IgD-negative memory B cell (primary cell): ENCODE results near the gene FOXP1. TPM values are rescaled to one million over a fixed set of nuclear protein-coding genes. Genes with fewer than 3 reads are reported as not detected.

ENCODE experiments used
- H3K27ac Mint-ChIP-seq, 3 donors: one replicate each; pipeline ENCODE4 v1.8.0; 2020 to 2022; ENCODE audit warnings: mild to moderate bottlenecking in 3 of 3, mixed read lengths in 3 of 3, moderate library complexity in 1 of 3
- H3K27me3 Mint-ChIP-seq: one replicate; pipeline ENCODE4 v1.8.0; 2021; ENCODE audit warnings: mixed read lengths
- H3K36me3 Mint-ChIP-seq: one replicate; pipeline ENCODE4 v1.8.0; 2020; ENCODE audit warnings: mild to moderate bottlenecking, mixed read lengths
- H3K4me1 Mint-ChIP-seq, 3 donors: one replicate each; pipeline ENCODE4 v1.8.0; 2020 to 2022; ENCODE audit warnings: mixed read lengths in 3 of 3, mild to moderate bottlenecking in 1 of 3
- H3K4me3 Mint-ChIP-seq, 4 donors: one replicate each; pipeline ENCODE4 v1.8.0; 2020 to 2022; ENCODE audit warnings: mild to moderate bottlenecking in 4 of 4, mixed read lengths in 4 of 4, moderate library complexity in 3 of 4
- H3K9me3 Mint-ChIP-seq, 3 donors: one replicate each; pipeline ENCODE4 v1.8.0; 2020 to 2021; ENCODE audit warnings: mixed read lengths in 3 of 3, mild to moderate bottlenecking in 1 of 3
- polyA plus RNA-seq: library from polyadenylated mRNA; unstranded; fragments of 300-500 nt; fragmentation: Illumina TruSeq; gene quantifications from one replicate; pipeline ENCODE4 v1.2.3, GENCODE V29; 2021

Gene FOXP1
- polyA plus RNA-seq, 1 donor from 2014 or later, result 277 TPM

GRCh38 chr3:71491154-71491752 lies 92.3 kb downstream of the FOXP1 start:
- peaks cover 2% of the 10 kb centered on the region for H3K27me3 Mint-ChIP-seq
- peak overlapping the region in 1 of 3 donors; percentile 69 for H3K27ac Mint-ChIP-seq
- peaks cover 13 to 31% (median 19%) of the 10 kb centered on the region in 3 donors for H3K4me1 Mint-ChIP-seq
- H3K36me3 Mint-ChIP-seq, result peaks cover 2% of the 10 kb centered on the region
- H3K9me3 Mint-ChIP-seq, result peaks cover 1 to 7% (median 4%) of the 10 kb centered on the region in 3 donors
- no peak overlapping the region for H3K4me3 Mint-ChIP-seq

GRCh38 chr3:71490692-71491091 lies 92.8 kb downstream of the FOXP1 start:
- peak overlapping the region in 1 of 3 donors; percentile 46 for H3K27ac Mint-ChIP-seq
- peaks cover 1 to 7% (median 4%) of the 10 kb centered on the region in 3 donors for H3K9me3 Mint-ChIP-seq
- peaks cover 13 to 31% (median 23%) of the 10 kb centered on the region in 3 donors for H3K4me1 Mint-ChIP-seq
- H3K36me3 Mint-ChIP-seq, result peaks cover 2% of the 10 kb centered on the region
- no peak overlapping the region for H3K4me3 Mint-ChIP-seq
- peaks cover 2% of the 10 kb centered on the region for H3K27me3 Mint-ChIP-seq

GRCh38 chr3:71489315-71489761 lies 94.2 kb downstream of the FOXP1 start:
- Mint-ChIP-seq H3K4me1 (peaks cover 13 to 26% (median 23%) of the 10 kb centered on the region in 3 donors), H3K27ac (peak overlapping the region in 1 of 3 donors; percentile 91), H3K27me3 (no peaks in the 10 kb centered on the region), H3K4me3 (no peak overlapping the region), H3K9me3 (peaks cover 0 to 7% (median 4%) of the 10 kb centered on the region in 3 donors), H3K36me3 (peaks cover 2% of the 10 kb centered on the region)

- no peaks in the 10 kb centered on the region for H3K27me3 Mint-ChIP-seq
- H3K4me1 Mint-ChIP-seq, result peaks cover 13 to 22% (median 18%) of the 10 kb centered on the region in 3 donors
- peaks cover 0 to 7% (median 4%) of the 10 kb centered on the region in 3 donors for H3K9me3 Mint-ChIP-seq
- H3K4me3 Mint-ChIP-seq, result no peak overlapping the region
- peaks cover 2% of the 10 kb centered on the region for H3K36me3 Mint-ChIP-seq
- H3K27ac Mint-ChIP-seq, result peak overlapping the region in 1 of 3 donors; percentile 91
These were observed 94.6 kb downstream of the FOXP1 start for GRCh38 chr3:71488882-71489281.

- Mint-ChIP-seq H3K27me3 (no peaks in the 10 kb centered on the region), H3K36me3 (peaks cover 2% of the 10 kb centered on the region), H3K4me3 (no peak overlapping the region), H3K4me1 (peaks cover 12 to 22% (median 17%) of the 10 kb centered on the region in 3 donors), H3K9me3 (peaks cover 0 to 7% (median 4%) of the 10 kb centered on the region in 3 donors), H3K27ac (peak overlapping the region in 1 of 3 donors; percentile 71)
These were observed 95.1 kb downstream of the FOXP1 start for GRCh38 chr3:71488391-71488809.

- H3K27me3 Mint-ChIP-seq, result no peaks in the 10 kb centered on the region
These were observed 96.1 kb downstream of the FOXP1 start for GRCh38 chr3:71487418-71487817.

GRCh38 chr3:71486831-71487230 lies 96.7 kb downstream of the FOXP1 start:
- Mint-ChIP-seq H3K9me3 (peaks cover 0 to 5% (median 4%) of the 10 kb centered on the region in 3 donors), H3K4me1 (peaks cover 14 to 16% (median 15%) of the 10 kb centered on the region in 3 donors), H3K4me3 (no peak overlapping the region), H3K27ac (peak overlapping the region in 1 of 3 donors; percentile 67), H3K27me3 (no peaks in the 10 kb centered on the region), H3K36me3 (no peaks in the 10 kb centered on the region)

More at GRCh38 chr3:71487418-71487817, 96.1 kb downstream of the FOXP1 start:
- peaks cover 0 to 6% (median 4%) of the 10 kb centered on the region in 3 donors for H3K9me3 Mint-ChIP-seq
- peaks cover under 1% of the 10 kb centered on the region for H3K36me3 Mint-ChIP-seq
- H3K27ac Mint-ChIP-seq, result no peak overlapping the region
- peak overlapping the region in 2 of 4 donors; percentile 6 to 52 for H3K4me3 Mint-ChIP-seq
- H3K4me1 Mint-ChIP-seq, result peaks cover 13 to 18% (median 15%) of the 10 kb centered on the region in 3 donors

GRCh38 chr3:71485896-71486295 lies 97.6 kb downstream of the FOXP1 start:
- Mint-ChIP-seq H3K4me1 (peaks cover 13 to 23% (median 17%) of the 10 kb centered on the region in 3 donors), H3K9me3 (no peaks in the 10 kb centered on the region), H3K36me3 (peaks cover 2% of the 10 kb centered on the region), H3K27me3 (no peaks in the 10 kb centered on the region), H3K4me3 (no peak overlapping the region), H3K27ac (peak overlapping the region in 1 of 3 donors; percentile 31)

- Mint-ChIP-seq H3K36me3 (peaks cover 2% of the 10 kb centered on the region), H3K4me1 (peaks cover 17 to 23% (median 22%) of the 10 kb centered on the region in 3 donors), H3K9me3 (peaks cover 0 to 2% (median 0%) of the 10 kb centered on the region in 3 donors), H3K27me3 (no peaks in the 10 kb centered on the region), H3K4me3 (no peak overlapping the region), H3K27ac (no peak overlapping the region)
These were observed 99.1 kb downstream of the FOXP1 start for GRCh38 chr3:71484452-71484851.

GRCh38 chr3:71484047-71484446 lies 99.5 kb downstream of the FOXP1 start:
- Mint-ChIP-seq H3K9me3 (peaks cover 0 to 2% (median 0%) of the 10 kb centered on the region in 3 donors), H3K27me3 (no peaks in the 10 kb centered on the region), H3K4me1 (peaks cover 17 to 23% (median 22%) of the 10 kb centered on the region in 3 donors), H3K36me3 (peaks cover 2% of the 10 kb centered on the region), H3K27ac (no peak overlapping the region), H3K4me3 (peak overlapping the region in 1 of 4 donors; percentile 12)

- Mint-ChIP-seq H3K9me3 (peaks cover 0 to 2% (median 0%) of the 10 kb centered on the region in 3 donors), H3K36me3 (peaks cover 4% of the 10 kb centered on the region), H3K27me3 (no peaks in the 10 kb centered on the region), H3K27ac (no peak overlapping the region), H3K4me1 (peaks cover 11 to 26% (median 23%) of the 10 kb centered on the region in 3 donors), H3K4me3 (no peak overlapping the region)
These were observed 100.8 kb downstream of the FOXP1 start for GRCh38 chr3:71482771-71483170.

GRCh38 chr3:71478568-71478967 lies 105.0 kb downstream of the FOXP1 start:
- Mint-ChIP-seq H3K9me3 (peaks cover 0 to 2% (median 1%) of the 10 kb centered on the region in 3 donors), H3K4me3 (no peak overlapping the region), H3K4me1 (peaks cover 6 to 13% (median 12%) of the 10 kb centered on the region in 3 donors), H3K27me3 (no peaks in the 10 kb centered on the region), H3K36me3 (peaks cover 4% of the 10 kb centered on the region), H3K27ac (no peak overlapping the region)

- Mint-ChIP-seq H3K4me3 (no peak overlapping the region), H3K9me3 (peaks cover 0 to 10% (median 2%) of the 10 kb centered on the region in 3 donors), H3K4me1 (peaks cover 3 to 13% (median 7%) of the 10 kb centered on the region in 3 donors), H3K36me3 (peaks cover 4% of the 10 kb centered on the region), H3K27ac (no peak overlapping the region), H3K27me3 (no peaks in the 10 kb centered on the region)
These were observed 106.6 kb downstream of the FOXP1 start for GRCh38 chr3:71476950-71477349.

GRCh38 chr3:71469138-71469435 lies 114.4 kb downstream of the FOXP1 start:
- H3K27me3 Mint-ChIP-seq, result peaks cover 2% of the 10 kb centered on the region
- H3K4me1 Mint-ChIP-seq, result peaks cover 0 to 4% (median 2%) of the 10 kb centered on the region in 3 donors
- H3K9me3 Mint-ChIP-seq, result peaks cover 0 to 10% (median 0%) of the 10 kb centered on the region in 3 donors
- H3K4me3 Mint-ChIP-seq, result no peak overlapping the region
- H3K27ac Mint-ChIP-seq, result no peak overlapping the region
- peaks cover 6% of the 10 kb centered on the region for H3K36me3 Mint-ChIP-seq

- Mint-ChIP-seq H3K36me3 (peaks cover 6% of the 10 kb centered on the region), H3K9me3 (peaks cover 0 to 8% (median 0%) of the 10 kb centered on the region in 3 donors), H3K27ac (no peak overlapping the region), H3K4me1 (peaks cover 0 to 4% (median 2%) of the 10 kb centered on the region in 3 donors), H3K27me3 (peaks cover 2% of the 10 kb centered on the region), H3K4me3 (no peak overlapping the region)
These were observed 115.0 kb downstream of the FOXP1 start for GRCh38 chr3:71468311-71469137.
